Epithelial cell of prostate (primary cell): ENCODE results near the gene KIF24.
"Not testable (repeated sequence)": the region's sequence is repeated elsewhere in the genome, so short reads cannot be mapped to it uniquely, and the experiment has no call there.

Source experiments
- DNase-seq: peaks from one replicate; pipeline ENCODE4 v3.0.0-alpha.2; 2011; ENCODE audit warnings: low read depth, low spot score
- H3K27ac ChIP-seq: fragments of 450-650 bp; 2 replicates; pipeline ENCODE4 v1.5.1; 2017; ENCODE audit warnings: mild to moderate bottlenecking

KIF24 gene

GRCh38 chr9:34363619-34364351 lies 34.7 kb upstream of the KIF24 start:
- DNase-seq = no peak
- no peak overlapping the region for H3K27ac ChIP-seq

GRCh38 chr9:34362614-34363214 lies 33.6 kb upstream of the KIF24 start:
- DNase-seq = no peak
- no peak overlapping the region for H3K27ac ChIP-seq

- not testable (repeated sequence) for DNase-seq, H3K27ac ChIP-seq
Observed at GRCh38 chr9:34352957-34353356, 23.9 kb upstream of the KIF24 start.

- DNase-seq = not testable (repeated sequence)
Observed at GRCh38 chr9:34352122-34352652, 23.1 kb upstream of the KIF24 start.

GRCh38 chr9:34349324-34349723 lies 20.3 kb upstream of the KIF24 start:
- H3K27ac ChIP-seq = no peak overlapping the region
- no peak for DNase-seq

More at GRCh38 chr9:34352122-34352652, 23.1 kb upstream of the KIF24 start:
- H3K27ac ChIP-seq = not testable (repeated sequence)

- H3K27ac ChIP-seq = no peak overlapping the region
- no peak for DNase-seq
Observed at GRCh38 chr9:34347800-34348158, 18.7 kb upstream of the KIF24 start.

- no peak overlapping the region for H3K27ac ChIP-seq
- DNase-seq = no peak
Observed at GRCh38 chr9:34346873-34347799, 18.1 kb upstream of the KIF24 start.

GRCh38 chr9:34343605-34344004 lies 14.5 kb upstream of the KIF24 start:
- no peak for DNase-seq

GRCh38 chr9:34343090-34343489 lies 14.0 kb upstream of the KIF24 start:
- no peak overlapping the region for H3K27ac ChIP-seq
- DNase-seq = no peak

More at GRCh38 chr9:34343605-34344004, 14.5 kb upstream of the KIF24 start:
- no peak overlapping the region for H3K27ac ChIP-seq

- no peak overlapping the region for H3K27ac ChIP-seq
- no peak for DNase-seq
Observed at GRCh38 chr9:34341659-34342295, 12.7 kb upstream of the KIF24 start.

GRCh38 chr9:34338665-34339385 lies 9.8 kb upstream of the KIF24 start:
- no peak for DNase-seq
- no peak overlapping the region for H3K27ac ChIP-seq

GRCh38 chr9:34338079-34338478 lies 9.0 kb upstream of the KIF24 start:
- DNase-seq, H3K27ac ChIP-seq: not testable (repeated sequence)

GRCh38 chr9:34337403-34337802 lies 8.3 kb upstream of the KIF24 start:
- H3K27ac ChIP-seq = no peak overlapping the region
- no peak for DNase-seq

- H3K27ac ChIP-seq = no peak overlapping the region
- DNase-seq = no peak
Observed at GRCh38 chr9:34335376-34335775, 6.3 kb upstream of the KIF24 start.

- DNase-seq = no peak
- H3K27ac ChIP-seq = no peak overlapping the region
Observed at GRCh38 chr9:34334916-34335315, 5.8 kb upstream of the KIF24 start.

- H3K27ac ChIP-seq = no peak overlapping the region
- no peak for DNase-seq
Observed at GRCh38 chr9:34334337-34334824, 5.3 kb upstream of the KIF24 start.

GRCh38 chr9:34333836-34334235 lies 4.8 kb upstream of the KIF24 start:
- no peak for DNase-seq
- no peak overlapping the region for H3K27ac ChIP-seq

GRCh38 chr9:34332076-34332964 lies 3.3 kb upstream of the KIF24 start:
- DNase-seq = no peak
- peak overlapping the region; percentile 22 for H3K27ac ChIP-seq
